Stimulated activated CD8-positive, alpha-beta memory T cell treated with anti-CD3 and anti-CD28 coated beads, Interleukin-12 subunit alpha, Interleukin-12 subunit beta, amount 100 ng/mL, for 4 hours (primary cell): ENCODE results near the gene C17orf114.

Experiments used
- DNase-seq: peaks from one replicate; pipeline ENCODE4 v3.0.0-alpha.2; 2020; ENCODE audit warnings: low read depth

C17orf114 gene

DNA sequence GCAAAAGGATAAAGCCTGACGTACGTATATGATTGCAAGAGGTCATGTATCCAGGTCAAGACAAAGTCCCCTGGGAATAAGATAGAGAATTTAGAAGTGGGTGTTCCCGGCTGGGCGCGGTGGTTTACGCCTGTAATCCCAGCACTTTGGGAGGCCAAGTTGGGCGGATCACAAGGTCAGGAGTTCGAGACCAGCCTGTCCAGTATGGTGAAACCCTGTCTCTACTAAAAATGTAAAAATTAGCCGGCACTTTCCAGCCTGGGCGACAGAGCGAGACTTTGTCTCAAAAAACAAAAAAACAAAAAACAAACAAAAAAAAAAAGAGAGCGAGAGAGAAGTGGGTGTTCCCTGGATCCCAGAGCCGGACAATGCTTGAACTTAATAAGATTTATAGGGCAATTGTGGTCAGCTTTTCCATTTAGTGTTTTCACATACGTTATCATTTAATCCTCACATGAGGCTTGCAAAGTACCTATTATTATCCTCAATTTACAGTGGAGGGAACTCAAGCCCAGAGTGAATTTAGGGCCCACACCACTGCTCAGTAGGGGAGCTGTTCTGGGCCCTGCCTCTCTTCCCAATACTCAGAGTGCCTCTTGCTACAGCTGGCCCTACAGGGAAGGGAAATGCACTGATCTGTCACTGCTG, 13.8 kb downstream of the C17orf114 start:
- DNase-seq, result no peak

DNA sequence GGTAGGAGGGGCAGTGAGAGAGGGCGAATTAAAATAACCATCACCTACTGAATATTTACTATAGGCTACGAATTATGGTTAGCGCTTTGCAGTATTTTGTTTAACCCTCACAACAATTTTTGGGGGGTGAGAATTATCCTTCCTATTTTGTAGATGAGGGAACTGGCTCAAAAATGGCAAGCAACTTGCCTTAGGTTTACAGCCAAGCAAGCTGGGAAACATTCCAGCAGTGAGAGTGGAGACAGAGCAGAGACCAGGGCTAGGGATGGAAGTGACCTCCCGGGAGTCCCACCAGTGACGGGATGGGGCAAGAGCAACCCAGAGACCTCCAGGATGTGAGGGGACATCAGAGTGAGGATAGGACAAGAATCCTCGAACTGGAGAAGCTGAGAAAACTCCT, 15.6 kb downstream of the C17orf114 start:
- no peak for DNase-seq

DNA sequence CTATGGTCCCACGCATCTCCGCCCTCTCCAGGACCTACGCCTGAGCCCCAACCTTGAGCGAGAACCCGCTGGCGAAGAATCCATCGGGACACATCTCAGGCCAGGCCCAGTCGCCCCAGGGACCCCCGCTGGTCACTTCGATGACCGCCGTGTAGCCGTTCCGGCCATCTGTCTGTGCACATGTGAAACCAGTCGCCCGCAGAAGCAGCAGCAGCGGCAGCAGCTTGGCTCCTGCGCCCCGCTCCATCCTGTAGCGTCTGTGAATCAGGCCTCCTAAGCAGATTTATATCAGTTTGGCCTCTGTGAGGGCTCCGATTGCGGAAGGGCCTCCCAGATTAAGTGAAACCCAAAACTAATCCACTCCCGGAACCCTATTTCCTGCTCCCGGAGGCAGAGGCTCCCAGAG, 16.0 kb downstream of the C17orf114 start, which contains the start of gene VMO1:
Gene VMO1 (minus strand): TSS at position 259 of the 406 bp plus-strand sequence. CDS start 12 bp downstream, at position 247.
- DNase-seq, result no peak

DNA sequence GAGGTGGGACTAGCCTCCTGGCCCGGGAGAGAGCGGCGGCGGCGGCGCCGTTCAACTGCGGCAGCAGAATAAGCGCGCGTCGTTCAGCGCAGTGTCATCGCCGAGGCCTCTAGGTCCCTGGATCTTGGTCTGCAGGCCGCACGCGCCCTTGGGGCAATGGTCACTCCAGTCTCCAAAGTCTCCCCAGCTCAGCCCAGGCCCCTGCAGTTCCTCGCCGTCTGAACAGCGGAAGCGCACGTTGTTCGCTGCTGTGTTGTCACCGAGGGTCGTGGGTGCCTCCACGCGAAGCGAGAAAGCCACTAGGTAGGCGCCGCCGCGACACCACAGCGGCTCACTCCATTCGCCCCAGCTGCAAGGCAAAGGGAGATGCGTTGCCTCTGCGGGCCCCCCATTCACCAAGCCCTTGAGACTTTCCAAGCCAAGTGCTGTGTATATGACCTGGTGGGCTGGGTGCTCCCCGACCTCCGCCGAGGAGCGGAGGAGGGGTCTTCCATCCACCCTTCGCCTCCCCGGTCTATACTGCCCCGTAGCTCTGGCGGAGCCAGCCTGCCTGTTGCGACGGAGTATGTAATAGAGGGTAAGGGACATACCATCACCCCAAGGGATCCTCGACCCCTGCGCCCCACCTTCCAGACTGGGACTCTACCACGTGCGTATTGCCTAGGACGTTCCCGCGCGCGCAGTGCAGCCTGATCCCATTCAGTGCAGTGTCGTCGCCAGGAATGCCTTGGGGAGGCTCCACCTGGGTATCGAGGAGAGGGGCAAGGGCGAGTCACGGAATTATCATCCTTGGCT, 16.6 kb downstream of the C17orf114 start:
- no peak for DNase-seq

DNA sequence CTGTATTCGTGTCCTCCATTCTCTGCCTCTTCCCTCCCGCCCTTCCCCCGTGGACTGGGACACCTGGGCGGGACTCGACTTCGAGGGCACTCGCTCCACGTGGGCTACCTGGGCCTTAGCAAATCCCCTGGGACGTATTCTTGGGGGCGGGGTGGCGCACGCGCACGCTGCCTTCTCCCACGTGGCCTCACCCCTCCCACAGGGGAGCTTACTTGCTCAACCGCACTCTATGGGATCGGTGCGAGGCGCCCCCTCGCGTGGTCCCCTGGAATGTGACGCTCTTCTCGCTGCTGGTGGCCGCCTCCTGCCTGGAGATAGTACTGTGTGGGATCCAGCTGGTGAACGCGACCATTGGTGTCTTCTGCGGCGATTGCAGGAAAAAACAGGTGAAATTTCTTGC, 19.5 kb downstream of the C17orf114 start:
- no peak for DNase-seq

DNA sequence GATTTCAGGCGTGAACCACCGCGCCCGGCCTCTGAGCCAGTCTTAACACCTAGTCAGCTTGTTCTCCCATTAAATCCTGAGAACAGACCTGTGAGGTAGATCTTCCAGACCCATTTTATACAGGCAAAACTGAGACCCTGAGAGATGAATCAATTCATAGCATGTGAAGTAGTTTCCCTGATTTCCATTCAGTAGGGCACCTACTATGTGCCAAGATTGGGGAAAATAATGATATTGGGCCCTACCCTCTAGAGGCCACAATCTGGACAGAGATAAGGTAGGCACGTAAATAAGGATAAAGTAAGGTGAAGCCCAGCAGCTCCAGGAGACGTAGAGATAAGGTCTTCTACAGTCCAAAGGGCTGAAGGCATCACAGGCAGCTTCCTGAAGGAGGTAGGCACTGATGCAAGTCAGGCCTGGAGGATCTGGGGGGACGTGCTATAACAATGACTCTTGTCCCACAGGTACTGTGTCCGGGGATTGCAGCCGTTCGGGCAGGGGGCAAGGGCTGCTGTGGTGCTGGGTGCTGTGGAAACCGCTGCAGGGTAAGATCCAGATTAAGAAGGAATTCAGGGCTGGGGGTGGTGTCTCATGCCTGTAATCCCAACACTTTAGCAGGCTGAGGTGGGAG, 21.7 kb downstream of the C17orf114 start:
- DNase-seq, result no peak

DNA sequence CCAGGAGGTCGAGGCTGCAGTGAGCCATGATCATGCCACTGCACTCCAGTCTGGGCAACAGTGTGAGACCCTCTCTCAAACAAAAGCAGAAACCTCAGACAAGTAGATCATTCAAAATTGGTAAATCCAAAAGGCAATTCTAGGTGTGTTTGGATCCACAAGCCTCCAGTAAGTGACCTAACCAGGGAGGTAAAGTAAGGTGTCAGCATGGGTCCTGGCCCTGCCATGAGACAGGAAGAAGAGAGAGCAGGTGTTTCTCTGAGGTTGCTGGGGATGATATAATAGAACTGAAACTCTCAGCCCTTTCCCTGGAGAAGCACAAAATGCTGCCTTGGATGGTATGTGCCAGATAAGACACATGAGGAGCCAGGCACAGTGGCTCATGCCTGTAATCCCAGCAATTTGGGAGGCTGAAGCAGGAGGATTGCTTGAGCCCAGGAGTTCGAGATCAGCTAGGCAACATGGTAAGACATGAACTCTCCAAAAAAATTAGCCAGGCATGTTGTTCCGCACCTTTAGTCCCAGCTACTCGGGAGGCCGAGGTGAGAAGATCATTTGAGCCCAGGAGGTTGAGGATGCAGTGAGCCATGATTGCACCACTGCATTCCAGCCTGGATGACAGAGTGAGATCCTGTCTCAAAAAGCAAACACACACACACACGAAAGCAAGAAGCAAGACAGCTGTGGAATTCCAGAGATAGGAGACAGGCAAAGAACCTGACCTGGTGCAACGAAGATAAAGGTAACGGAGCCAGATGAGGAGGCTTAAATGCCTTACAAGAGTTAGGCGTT, 24.0 kb downstream of the C17orf114 start:
- no peak for DNase-seq

DNA sequence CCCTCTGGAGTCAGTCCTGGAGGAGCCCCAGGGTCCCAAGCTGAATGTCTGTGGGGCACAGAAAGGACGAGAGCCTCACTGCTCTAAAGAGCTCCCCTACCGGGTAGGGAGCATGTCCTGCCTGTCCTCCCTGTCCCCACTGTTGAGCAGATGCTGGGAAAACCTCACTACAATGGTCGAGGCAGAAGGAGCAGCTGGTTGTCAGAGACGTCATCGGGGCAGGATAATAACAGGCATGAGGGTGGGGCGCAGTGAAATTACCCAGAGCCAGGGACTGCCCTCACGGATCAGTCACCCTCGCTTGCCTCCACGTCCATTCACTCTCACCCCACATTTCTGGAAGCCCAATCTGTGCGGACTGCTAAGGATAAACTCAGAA, 29.9 kb downstream of the C17orf114 start:
- no peak for DNase-seq

DNA sequence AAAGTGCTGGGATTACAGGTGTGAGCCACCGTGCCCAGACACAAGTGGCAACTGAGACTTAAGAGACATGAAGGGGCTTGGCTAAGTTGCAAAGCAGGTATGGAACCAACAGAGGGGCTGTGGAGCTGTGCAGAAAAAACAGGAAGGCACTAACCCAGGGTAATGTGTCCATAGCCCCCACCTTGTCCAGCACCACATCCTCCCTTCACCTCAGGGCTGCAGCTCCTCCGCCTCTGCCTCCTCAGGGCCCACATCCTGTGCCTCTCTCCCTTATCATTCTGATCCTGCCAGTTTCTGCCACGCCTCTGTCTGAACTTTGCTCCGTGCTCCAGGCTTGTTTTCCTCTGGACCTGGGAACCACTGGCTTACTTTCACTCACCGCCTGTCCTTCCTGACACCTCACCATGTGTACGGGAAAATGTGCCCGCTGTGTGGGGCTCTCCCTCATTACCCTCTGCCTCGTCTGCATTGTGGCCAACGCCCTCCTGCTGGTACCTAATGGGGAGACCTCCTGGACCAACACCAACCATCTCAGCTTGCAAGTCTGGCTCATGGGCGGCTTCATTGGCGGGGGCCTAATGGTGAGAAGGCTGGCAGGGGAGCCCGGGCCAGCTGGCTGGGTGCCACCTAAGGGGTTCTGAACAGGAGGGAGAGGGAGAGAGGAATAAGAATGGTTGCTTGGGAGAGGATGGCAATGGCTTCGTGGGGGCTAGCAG, 30.5 kb downstream of the C17orf114 start, which contains the start of gene TM4SF5:
Gene TM4SF5 (plus strand): TSS at position 368 of the 716 bp plus-strand sequence. CDS start 37 bp downstream, at position 405.
- DNase-seq, result no peak

DNA sequence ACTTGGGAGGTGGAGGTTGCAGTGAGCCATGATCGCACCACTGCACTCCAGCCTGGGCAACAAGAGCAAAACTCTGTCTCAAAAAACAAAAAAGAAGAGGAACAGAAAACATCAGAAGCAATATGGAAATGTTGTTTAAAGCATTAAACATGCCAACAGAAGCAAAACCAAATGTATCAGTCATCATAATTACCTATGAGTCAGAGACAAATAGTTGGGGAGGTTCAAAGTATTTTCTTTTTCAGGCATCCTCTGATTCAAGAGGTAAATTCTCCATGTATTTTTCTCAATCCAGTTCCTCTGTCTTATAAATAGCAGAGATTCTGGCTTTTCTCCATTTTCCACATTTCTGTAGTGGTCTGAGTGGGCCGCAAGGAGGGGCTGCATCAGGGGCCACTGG, 32.5 kb downstream of the C17orf114 start:
- no peak for DNase-seq

DNA sequence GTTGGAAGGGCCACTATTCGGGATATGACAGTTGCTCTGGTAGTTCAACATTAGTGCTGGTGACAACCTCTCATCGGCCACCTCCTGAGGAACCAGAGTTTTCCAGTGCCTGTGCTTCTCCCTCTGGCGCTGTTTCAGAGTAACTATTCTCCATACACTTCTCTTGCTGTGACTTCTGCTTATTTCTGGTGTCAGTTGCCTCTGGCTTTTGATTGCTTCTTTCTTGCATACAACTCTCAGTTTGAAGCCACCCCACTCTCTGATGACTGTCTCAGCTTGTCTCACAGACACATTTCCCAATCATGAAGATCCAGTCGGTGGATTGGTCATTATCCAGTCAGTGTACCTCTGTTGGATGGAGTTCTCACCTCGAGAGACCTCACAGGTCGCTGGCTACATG, 33.8 kb downstream of the C17orf114 start:
- DNase-seq, result no peak

DNA sequence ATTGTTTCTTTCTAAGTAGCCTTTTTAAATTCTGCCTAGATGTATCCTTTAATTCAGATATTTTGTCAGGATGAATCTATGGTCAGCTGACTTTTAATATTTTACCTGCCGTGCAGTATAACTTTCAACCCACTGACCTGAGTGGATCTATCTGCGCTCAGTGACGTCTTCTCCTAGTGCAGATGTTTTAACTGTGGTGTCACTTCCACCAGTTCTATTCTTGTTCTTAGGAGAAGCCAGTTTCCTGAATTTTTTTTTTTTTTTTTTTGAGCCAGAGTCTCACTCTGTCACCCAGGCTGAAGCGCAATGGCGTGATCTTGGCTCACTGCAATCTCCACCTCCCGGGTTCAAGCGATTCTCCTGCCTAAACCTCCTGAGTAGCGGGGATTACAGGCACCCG, 35.4 kb downstream of the C17orf114 start:
- no peak for DNase-seq

DNA sequence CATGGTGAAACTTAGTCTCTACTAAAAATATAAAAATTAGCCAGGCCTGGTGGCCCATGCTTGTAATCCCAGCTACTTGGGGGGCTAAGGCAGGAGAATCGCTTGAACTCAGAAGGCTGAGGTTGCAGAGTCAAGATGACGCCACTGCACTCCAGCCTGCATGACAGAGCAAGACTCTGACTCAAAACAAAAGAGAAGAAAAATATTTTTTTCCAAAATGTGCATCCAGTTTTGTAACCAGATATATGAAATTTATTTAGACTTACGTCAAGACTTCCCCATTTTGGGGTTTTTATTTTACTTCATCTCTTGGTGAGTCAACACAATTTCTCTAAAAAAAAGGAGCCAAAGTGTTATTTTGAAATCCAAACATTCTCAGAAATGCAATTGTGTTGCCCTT, 35.9 kb downstream of the C17orf114 start:
- DNase-seq, result no peak

DNA sequence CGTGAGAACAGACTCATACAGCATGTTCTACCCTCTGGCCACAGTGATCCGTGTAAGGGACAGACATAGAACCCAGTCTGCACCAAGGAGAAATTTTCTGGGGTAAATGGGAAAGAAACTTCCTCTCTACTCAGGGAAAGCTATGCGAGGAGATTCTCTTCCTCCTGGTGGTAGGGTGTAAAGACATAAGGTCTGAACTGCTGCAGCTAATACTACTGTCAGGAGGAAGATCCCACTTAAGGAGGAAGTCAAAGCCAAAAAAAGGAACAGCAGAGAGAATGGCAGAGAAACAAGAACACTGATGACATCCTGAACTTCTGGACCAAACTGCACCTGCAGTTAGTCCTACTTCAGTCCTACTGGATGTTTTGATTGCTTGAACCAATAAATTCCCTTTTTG, 37.5 kb downstream of the C17orf114 start:
- DNase-seq, result no peak

DNA sequence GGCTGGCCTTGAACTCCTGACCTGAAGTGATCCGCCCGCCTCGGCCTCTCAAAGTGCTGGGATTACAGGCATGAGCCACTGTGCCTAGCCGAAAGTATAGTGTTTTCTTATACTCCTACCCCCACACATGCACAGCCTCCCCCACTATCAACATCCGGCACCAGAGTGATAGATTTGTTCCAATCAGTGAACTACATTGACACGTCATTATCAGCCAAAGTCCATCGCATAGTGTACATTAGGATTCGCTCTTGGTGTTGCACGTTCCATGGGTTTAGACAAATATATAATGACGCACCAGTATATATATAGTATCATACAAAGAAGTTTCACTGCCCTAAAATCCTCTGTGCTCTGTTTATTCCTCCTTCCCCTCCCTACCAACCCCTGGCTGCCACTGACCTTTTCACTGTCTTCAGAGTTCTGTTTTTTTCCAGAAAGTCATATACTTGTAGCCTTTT, 42.3 kb downstream of the C17orf114 start:
- DNase-seq, result no peak

DNA sequence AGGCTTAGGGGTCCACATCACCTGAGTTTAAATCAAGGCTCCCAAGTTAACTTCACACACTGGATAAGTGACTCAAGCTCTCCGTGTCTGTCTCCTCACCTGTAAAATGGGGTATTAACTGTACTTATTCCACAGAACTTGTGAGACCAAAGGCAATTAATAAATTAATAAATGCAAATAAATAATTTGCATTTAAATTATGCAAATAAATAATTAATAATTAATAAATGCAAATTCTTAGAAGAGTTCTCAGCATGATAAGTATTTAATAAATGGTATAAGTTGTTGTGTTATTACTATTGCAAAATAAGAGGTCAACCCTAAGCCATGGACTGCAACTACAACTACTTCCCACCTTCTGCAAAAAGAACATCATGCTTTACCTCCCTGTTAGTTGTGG, 48.7 kb downstream of the C17orf114 start:
- DNase-seq, result no peak

DNA sequence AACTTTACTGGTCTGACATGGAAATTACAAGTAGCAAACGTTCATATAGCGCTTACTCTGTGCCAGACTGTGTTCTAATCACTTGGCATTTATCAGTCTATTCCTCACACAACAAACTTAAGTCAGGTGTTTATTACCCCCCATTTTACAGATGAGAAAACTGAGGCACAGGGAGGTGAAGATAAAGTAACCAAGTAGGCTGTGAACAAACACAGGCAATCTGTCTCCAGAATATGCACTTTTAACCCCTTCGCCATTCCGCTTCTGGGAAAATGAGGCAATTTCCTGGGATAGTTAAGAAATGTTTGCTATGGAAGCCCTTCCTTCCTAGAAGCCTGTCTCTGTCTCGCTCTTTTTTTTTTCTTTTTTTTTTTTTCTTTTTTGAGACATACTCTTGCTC, 50.2 kb downstream of the C17orf114 start:
- DNase-seq, result no peak
